ENCODE data around the gene TULP4.

Gene TULP4

GRCh38 chr6:158312165-158312564 is at the start of gene TULP4:
TSS of gene TULP4 (plus strand) at chr6:158312465. CDS start at chr6:158314017, 1,552 bp downstream.
- in situ Hi-C loops (cut with HindIII; ENCODE audit: low pct_ligation_motif_present, low pct_unique_long_range_greater_than_20kb, low sequenced_read_pairs), result no loop called here
- DNase-seq, result no peak

GRCh38 chr6:158262755-158263154 is 49.5 kb upstream of the TULP4 start:
- no peak for DNase-seq
- in situ Hi-C loops (cut with HindIII; ENCODE audit: low pct_ligation_motif_present, low pct_unique_long_range_greater_than_20kb, low sequenced_read_pairs), result no loop called here

GRCh38 chr6:158264180-158264579 is 48.1 kb upstream of the TULP4 start:
- in situ Hi-C loops (cut with HindIII; ENCODE audit: low pct_ligation_motif_present, low pct_unique_long_range_greater_than_20kb, low sequenced_read_pairs), result no loop called here
- no peak for DNase-seq

- in situ Hi-C loops (cut with HindIII; ENCODE audit: low pct_ligation_motif_present, low pct_unique_long_range_greater_than_20kb, low sequenced_read_pairs), result no loop called here
- no peak for DNase-seq
Observed at GRCh38 chr6:158266131-158266530, 46.1 kb upstream of the TULP4 start.

GRCh38 chr6:158268361-158269147 is 43.7 kb upstream of the TULP4 start:
- DNase-seq, result no peak
- in situ Hi-C loops (cut with HindIII; ENCODE audit: low pct_ligation_motif_present, low pct_unique_long_range_greater_than_20kb, low sequenced_read_pairs), result no loop called here

GRCh38 chr6:158269657-158270056 is 42.6 kb upstream of the TULP4 start:
- in situ Hi-C loops (cut with HindIII; ENCODE audit: low pct_ligation_motif_present, low pct_unique_long_range_greater_than_20kb, low sequenced_read_pairs), result no loop called here

GRCh38 chr6:158270389-158271127 is 41.7 kb upstream of the TULP4 start:
- in situ Hi-C loops (cut with HindIII; ENCODE audit: low pct_ligation_motif_present, low pct_unique_long_range_greater_than_20kb, low sequenced_read_pairs), result no loop called here
- DNase-seq, result no peak

More at GRCh38 chr6:158269657-158270056, 42.6 kb upstream of the TULP4 start:
- DNase-seq, result no peak

- no peak for DNase-seq
- in situ Hi-C loops (cut with HindIII; ENCODE audit: low pct_ligation_motif_present, low pct_unique_long_range_greater_than_20kb, low sequenced_read_pairs), result no loop called here
Observed at GRCh38 chr6:158272324-158272723, 39.9 kb upstream of the TULP4 start.

- in situ Hi-C loops (cut with HindIII; ENCODE audit: low pct_ligation_motif_present, low pct_unique_long_range_greater_than_20kb, low sequenced_read_pairs), result no loop called here
- DNase-seq, result no peak
Observed at GRCh38 chr6:158278004-158278403, 34.3 kb upstream of the TULP4 start.

GRCh38 chr6:158279615-158280014 is 32.6 kb upstream of the TULP4 start:
- no peak for DNase-seq

GRCh38 chr6:158283304-158283980 is 28.8 kb upstream of the TULP4 start:
- no peak for DNase-seq
- in situ Hi-C loops (cut with HindIII; ENCODE audit: low pct_ligation_motif_present, low pct_unique_long_range_greater_than_20kb, low sequenced_read_pairs), result no loop called here

More at GRCh38 chr6:158279615-158280014, 32.6 kb upstream of the TULP4 start:
- in situ Hi-C loops (cut with HindIII; ENCODE audit: low pct_ligation_motif_present, low pct_unique_long_range_greater_than_20kb, low sequenced_read_pairs), result no loop called here

- DNase-seq, result no peak
Observed at GRCh38 chr6:158284007-158284875, 28.0 kb upstream of the TULP4 start.

GRCh38 chr6:158284876-158285655 is 27.2 kb upstream of the TULP4 start:
- in situ Hi-C loops (cut with HindIII; ENCODE audit: low pct_ligation_motif_present, low pct_unique_long_range_greater_than_20kb, low sequenced_read_pairs), result no loop called here

More at GRCh38 chr6:158284007-158284875, 28.0 kb upstream of the TULP4 start:
- in situ Hi-C loops (cut with HindIII; ENCODE audit: low pct_ligation_motif_present, low pct_unique_long_range_greater_than_20kb, low sequenced_read_pairs), result no loop called here

GRCh38 chr6:158285656-158286021 is 26.6 kb upstream of the TULP4 start:
- in situ Hi-C loops (cut with HindIII; ENCODE audit: low pct_ligation_motif_present, low pct_unique_long_range_greater_than_20kb, low sequenced_read_pairs), result no loop called here
- no peak for DNase-seq

More at GRCh38 chr6:158284876-158285655, 27.2 kb upstream of the TULP4 start:
- DNase-seq, result no peak

- no peak for DNase-seq
- in situ Hi-C loops (cut with HindIII; ENCODE audit: low pct_ligation_motif_present, low pct_unique_long_range_greater_than_20kb, low sequenced_read_pairs), result no loop called here
Observed at GRCh38 chr6:158286413-158286812, 25.9 kb upstream of the TULP4 start.

GRCh38 chr6:158287047-158287446 is 25.2 kb upstream of the TULP4 start:
- no peak for DNase-seq
- in situ Hi-C loops (cut with HindIII; ENCODE audit: low pct_ligation_motif_present, low pct_unique_long_range_greater_than_20kb, low sequenced_read_pairs), result no loop called here

- DNase-seq, result no peak
- in situ Hi-C loops (cut with HindIII; ENCODE audit: low pct_ligation_motif_present, low pct_unique_long_range_greater_than_20kb, low sequenced_read_pairs), result no loop called here
Observed at GRCh38 chr6:158290040-158290439, 22.2 kb upstream of the TULP4 start.

GRCh38 chr6:158290659-158291058 is 21.6 kb upstream of the TULP4 start:
- DNase-seq, result peak; percentile 49
- in situ Hi-C loops (cut with HindIII; ENCODE audit: low pct_ligation_motif_present, low pct_unique_long_range_greater_than_20kb, low sequenced_read_pairs), result no loop called here
